ENCODE results near the gene COL24A1. TPM values are rescaled to one million over a fixed set of nuclear protein-coding genes. Genes with fewer than 3 reads are reported as not detected.

Gene COL24A1
- total RNA-seq, 1 experiment from 2014 or later = 0.35 TPM

DNA sequence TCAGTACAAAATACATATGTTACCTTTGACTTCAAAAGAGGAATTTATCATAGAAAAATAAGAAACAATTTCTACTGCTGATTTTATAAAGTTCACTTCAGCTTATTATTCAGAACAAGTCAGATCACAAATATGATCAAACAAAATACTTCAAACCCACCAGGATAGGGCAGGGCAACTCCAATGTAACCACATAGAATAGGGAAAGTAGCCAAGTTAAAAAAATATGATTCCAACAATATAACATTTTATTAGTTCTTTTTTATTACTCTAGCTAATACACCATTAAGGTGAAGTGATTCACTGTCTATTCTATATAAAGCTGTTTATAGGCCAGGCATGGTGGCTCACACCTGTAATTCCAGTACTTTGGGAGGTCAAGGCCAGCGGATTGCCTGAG, 393.8 kb downstream of the COL24A1 start:
- H3K79me2 ChIP-seq (ENCODE audit: insufficient read depth, low read length) = no peaks in the 10 kb centered on the region
- no peak overlapping the region for H4K5ac ChIP-seq (ENCODE audit: insufficient read length, low read depth, low read length)
- H3K23ac ChIP-seq (ENCODE audit: insufficient read length, low read depth, low read length) = no peak overlapping the region
- no peak overlapping the region for H3T11ph ChIP-seq (ENCODE audit: low read length)
- DNase-seq = no peak
- no peak overlapping the region for H3K27ac ChIP-seq (ENCODE audit: insufficient read length, low read depth, low read length)
- H3K4me1 ChIP-seq (ENCODE audit: insufficient read depth, low read length) = no peaks in the 10 kb centered on the region
- Mint-ChIP-seq H3K27me3 (ENCODE audit: low read depth) (no peaks in the 10 kb centered on the region), H3K27ac (no peak overlapping the region), H3K4me3 (no peak overlapping the region), H3K4me1 (peaks cover 5% of the 10 kb centered on the region in 2 experiments), H3K9me3 (no peaks in the 10 kb centered on the region), H3K36me3 (ENCODE audit: insufficient read depth in 1 of 3, low read depth in 3 of 3) (no peaks in the 10 kb centered on the region)
- H3K27me3 ChIP-seq (ENCODE audit: insufficient read depth, low read length) = no peaks in the 10 kb centered on the region
- no CpG with 5 or more reads among the region's 1 CpG for WGBS (ENCODE audit: extremely low coverage, insufficient read length, low lambda C conversion rate)
- no peak overlapping the region for H2AK5ac ChIP-seq (ENCODE audit: insufficient read length, low read length)
- no peak overlapping the region for H4K8ac ChIP-seq (replicated peaks; ENCODE audit: insufficient read length, low read depth, low read length)
- H4K91ac ChIP-seq (ENCODE audit: insufficient read length, low read depth, low read length) = no peak overlapping the region
- no peak overlapping the region for H2BK120ac ChIP-seq (ENCODE audit: low read depth, low read length, poor library complexity, severe bottlenecking)
- H3K4ac ChIP-seq (ENCODE audit: low read depth, low read length) = no peak overlapping the region
- H2AFZ ChIP-seq (ENCODE audit: low read length) = no peak overlapping the region
- H3K23me2 ChIP-seq (ENCODE audit: insufficient read length, low read depth, low read length, poor library complexity, severe bottlenecking) = no peaks in the 10 kb centered on the region
- H3K14ac ChIP-seq (ENCODE audit: insufficient read depth, low read length) = no peak overlapping the region
- no peak overlapping the region for H2BK15ac ChIP-seq (ENCODE audit: low read depth, low read length)
- H2BK20ac ChIP-seq (ENCODE audit: low read depth, low read length, poor library complexity, severe bottlenecking) = no peak overlapping the region
- no peak overlapping the region for H3K4me2 ChIP-seq (ENCODE audit: insufficient read depth, insufficient read length, low read length)
- H2BK5ac ChIP-seq (ENCODE audit: insufficient read length, low read length) = no peak overlapping the region
- H3K9me3 ChIP-seq (ENCODE audit: control insufficient read depth, low read depth, low read length) = no peaks in the 10 kb centered on the region
- H2BK12ac ChIP-seq (ENCODE audit: insufficient read length, low read depth, low read length) = no peak overlapping the region
- no peaks in the 10 kb centered on the region for H4K20me1 ChIP-seq (ENCODE audit: control insufficient read depth, insufficient read depth, insufficient read length)
- H3K56ac ChIP-seq (ENCODE audit: insufficient read length, low read depth, low read length) = no peak overlapping the region
- H3K18ac ChIP-seq (ENCODE audit: insufficient read length, low read depth, low read length) = no peak overlapping the region
- TF ChIP-seq, protein P1, sequence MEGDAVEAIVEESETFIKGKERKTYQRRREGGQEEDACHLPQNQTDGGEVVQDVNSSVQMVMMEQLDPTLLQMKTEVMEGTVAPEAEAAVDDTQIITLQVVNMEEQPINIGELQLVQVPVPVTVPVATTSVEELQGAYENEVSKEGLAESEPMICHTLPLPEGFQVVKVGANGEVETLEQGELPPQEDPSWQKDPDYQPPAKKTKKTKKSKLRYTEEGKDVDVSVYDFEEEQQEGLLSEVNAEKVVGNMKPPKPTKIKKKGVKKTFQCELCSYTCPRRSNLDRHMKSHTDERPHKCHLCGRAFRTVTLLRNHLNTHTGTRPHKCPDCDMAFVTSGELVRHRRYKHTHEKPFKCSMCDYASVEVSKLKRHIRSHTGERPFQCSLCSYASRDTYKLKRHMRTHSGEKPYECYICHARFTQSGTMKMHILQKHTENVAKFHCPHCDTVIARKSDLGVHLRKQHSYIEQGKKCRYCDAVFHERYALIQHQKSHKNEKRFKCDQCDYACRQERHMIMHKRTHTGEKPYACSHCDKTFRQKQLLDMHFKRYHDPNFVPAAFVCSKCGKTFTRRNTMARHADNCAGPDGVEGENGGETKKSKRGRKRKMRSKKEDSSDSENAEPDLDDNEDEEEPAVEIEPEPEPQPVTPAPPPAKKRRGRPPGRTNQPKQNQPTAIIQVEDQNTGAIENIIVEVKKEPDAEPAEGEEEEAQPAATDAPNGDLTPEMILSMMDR (conservative IDR thresholded peaks at IDR 0.05) = no peak
- H3K9ac ChIP-seq (ENCODE audit: extremely low read depth, insufficient read length, low read length) = no peak overlapping the region
- no peaks in the 10 kb centered on the region for H3K79me1 ChIP-seq (ENCODE audit: insufficient read depth, low read depth, low read length, poor library complexity, severe bottlenecking)
